SIG-M5 treated with dmso at 0.1 percent for 504 hours (cell line): ENCODE results near the gene MAEA.
"Not testable (repeated sequence)": the region's sequence is repeated elsewhere in the genome, so short reads cannot be mapped to it uniquely, and the experiment has no call there.

Source experiments
- DNase-seq: peaks from one replicate; lab custom pipeline; 2025; ENCODE audit not compliant: unreplicated experiment; lab: John Stamatoyannopoulos, UW

MAEA gene

DNA sequence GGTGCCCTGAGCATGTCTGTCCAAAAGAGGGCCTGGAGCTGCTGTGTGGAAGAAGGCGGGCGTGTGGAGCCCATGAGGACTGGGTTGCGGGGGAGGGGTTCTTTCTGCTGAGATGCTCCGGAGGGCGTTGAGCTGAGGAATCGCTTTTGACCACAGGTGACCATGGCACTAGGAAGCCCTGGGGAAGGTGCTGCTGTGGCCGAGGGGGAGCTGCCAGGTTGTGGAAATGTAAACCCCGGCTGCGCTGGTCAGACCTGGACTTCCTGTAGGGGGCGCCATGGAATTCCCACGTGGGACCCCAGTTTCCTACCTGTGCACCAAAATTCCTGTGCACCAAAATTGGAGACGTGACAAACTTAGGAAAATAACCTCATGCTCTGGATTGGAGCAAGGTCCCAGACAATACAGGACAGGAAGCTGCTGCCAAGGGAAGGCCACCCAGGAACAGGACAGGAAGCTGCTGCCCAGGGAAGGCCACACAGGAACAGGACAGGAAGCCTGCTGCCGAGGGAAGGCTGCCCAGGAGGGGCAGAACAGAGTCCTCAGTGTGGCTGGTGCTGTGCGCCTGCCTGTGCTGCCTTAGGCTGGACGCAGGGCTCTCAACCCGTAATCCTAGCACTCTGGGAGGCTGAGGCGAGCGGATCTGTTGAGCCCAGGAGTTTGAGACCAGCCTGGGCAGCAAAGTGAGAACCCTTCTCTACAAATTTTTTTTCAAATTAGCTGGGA lies 29.0 kb downstream of the MAEA start:
- no peak for DNase-seq

GRCh38 chr4:1321486-1321885 lies 31.8 kb downstream of the MAEA start:
- no peak for DNase-seq

GRCh38 chr4:1321946-1322650 lies 32.4 kb downstream of the MAEA start:
- no peak for DNase-seq

DNA sequence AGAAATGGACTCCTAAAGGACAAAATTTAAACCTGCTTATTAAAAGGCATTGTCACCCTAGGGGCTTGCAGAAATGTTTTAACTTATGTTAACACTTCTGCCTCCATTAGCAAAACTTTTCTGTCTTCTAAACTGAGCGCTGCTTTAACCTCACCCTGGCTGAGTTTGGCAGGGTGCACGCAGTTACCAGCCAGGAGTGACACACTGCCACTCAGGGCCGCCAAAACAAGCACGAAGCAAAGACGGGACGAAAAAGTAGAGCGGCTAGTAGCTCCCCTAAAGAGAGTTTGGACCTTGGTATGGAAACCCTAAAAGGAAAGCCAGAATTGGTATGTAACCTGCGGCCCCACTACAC lies 33.6 kb downstream of the MAEA start:
- DNase-seq = no peak

DNA sequence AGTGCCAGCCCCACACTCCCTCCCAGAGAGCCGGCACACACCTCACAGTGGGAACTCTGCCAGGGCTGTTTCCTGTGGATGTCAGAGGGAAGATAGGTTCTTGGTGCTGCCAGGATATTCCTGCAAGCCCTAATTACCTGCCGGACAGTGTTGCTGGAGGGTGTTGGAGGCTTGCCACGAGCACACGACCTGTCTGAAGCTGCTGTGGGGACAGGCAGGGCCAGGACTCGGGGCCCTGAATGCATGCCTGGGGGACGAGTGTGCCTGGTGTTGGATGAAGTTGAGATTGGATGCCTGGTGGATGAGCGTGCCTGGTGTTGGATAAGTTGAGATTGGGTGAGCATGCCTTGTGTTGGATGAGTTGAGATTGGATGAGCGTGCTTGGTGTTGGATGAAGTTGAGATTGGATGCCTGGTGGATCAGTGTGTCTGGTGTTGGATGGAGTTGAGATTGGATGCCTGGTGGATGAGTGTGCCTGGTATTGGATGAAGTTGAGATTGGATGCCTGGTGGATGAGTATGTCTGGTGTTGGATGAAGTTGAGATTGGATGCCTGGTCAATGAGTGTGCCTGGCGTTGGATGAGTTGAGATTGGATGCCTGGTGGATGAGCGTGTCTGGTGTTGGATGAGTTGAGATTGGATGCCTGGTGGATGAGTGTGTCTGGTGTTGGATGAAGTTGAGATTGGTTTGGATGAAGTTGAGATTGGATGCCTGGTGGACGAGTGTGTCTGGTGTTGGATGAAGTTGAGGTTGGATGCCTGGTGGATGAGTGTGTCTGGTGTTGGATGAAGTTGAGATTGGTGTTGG lies 34.1 kb downstream of the MAEA start:
- DNase-seq = no peak

GRCh38 chr4:1324443-1325175 lies 34.9 kb downstream of the MAEA start:
- not testable (repeated sequence) for DNase-seq

DNA sequence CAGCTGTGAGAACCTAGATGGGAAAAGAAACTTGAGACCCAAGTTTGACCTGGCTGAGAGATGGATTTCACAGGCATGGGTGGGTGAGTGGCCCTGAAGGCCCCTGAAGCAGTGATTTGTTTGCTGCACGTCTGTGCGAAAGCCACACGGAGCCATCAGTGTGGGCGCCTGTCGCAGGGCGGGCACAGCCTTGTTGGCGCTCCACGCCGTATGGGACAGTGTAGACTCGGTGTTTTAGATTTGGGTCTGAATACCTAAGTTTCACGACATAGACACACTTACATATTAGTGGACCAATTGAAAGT lies 35.4 kb downstream of the MAEA start:
- no peak for DNase-seq

DNA sequence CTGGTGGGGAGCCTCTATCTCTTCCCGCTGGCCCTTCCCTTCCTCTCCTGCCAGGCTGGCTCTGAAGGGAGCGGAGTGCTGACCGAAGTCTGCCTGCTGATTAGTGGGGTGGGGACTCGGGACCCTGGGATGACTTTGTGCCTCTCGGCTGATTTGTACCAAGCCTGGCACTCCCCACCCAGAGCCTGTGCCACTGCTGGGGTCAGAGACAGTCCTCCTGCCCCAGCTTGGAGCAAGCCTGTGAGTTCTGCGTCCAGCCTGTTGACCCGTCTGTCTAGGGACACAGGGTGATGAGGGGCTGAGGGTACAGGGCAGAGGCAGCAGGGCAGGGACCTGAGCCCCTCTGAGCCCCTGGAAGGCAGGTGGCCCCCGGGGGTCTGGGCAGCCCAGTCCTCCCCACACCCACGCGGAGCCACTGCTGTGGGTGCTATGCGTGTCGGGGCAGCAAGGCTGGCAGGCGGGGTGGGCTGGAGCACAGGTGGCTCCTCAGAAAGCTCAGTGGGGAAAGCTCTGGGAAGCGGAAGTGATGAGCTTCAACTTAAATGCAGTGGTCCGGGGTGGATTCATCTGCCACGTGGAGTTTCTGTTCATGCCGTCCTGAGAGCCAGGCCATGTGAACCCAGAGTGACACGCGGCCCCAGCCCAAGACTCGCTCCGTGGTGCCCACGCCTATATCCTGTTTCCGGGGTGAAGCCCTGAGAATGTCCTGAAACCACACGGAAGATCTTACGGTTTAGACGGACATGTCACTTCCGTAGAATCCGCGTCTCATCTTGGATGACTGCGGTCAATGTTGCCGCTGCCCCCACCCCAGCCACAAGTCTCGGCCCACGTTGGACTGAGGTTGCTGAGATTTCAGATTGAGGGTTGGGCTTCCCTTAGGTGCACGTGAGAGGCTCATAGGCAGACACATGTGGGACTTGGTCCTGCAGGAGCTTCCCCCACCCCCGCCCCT lies 36.3 kb downstream of the MAEA start:
- no peak for DNase-seq

- no peak for DNase-seq
These were observed 37.2 kb downstream of the MAEA start for GRCh38 chr4:1326751-1327525.

DNA sequence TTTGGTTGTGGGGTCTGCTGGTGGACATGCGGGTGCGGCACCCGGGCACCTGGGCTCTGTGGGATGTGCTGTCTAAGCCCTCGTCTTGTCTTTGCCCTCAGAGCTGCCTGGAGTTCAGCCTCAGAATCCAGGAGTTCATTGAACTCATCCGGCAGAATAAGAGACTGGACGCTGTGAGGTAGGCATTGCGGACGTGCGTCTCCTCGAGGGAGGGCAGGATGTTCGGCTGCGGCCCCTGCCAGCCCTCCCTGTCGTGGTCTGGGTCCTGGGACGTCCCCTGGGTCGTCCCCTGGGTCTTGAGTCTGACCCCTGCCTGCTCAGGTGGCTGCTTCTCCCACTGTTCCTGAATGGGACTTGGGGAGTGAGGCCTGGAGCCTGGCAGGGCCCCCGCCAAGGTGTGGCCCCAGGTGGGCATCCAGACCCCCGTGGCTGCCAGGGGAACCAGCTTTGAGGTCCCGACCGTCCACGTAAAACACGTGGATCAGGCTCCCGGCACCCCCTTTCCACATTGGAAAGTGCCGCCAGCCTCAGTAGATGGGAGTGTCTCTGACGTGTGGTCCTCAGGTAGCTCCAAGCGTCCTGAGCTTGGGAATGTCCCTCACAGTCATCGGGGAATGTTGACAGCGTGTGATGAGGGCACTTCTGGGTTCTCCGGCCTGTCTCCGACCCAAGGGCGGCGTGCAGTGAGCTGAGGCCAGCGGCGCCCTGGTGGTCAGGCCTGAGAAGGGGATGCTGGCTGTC lies 38.0 kb downstream of the MAEA start:
- DNase-seq = no peak

DNA sequence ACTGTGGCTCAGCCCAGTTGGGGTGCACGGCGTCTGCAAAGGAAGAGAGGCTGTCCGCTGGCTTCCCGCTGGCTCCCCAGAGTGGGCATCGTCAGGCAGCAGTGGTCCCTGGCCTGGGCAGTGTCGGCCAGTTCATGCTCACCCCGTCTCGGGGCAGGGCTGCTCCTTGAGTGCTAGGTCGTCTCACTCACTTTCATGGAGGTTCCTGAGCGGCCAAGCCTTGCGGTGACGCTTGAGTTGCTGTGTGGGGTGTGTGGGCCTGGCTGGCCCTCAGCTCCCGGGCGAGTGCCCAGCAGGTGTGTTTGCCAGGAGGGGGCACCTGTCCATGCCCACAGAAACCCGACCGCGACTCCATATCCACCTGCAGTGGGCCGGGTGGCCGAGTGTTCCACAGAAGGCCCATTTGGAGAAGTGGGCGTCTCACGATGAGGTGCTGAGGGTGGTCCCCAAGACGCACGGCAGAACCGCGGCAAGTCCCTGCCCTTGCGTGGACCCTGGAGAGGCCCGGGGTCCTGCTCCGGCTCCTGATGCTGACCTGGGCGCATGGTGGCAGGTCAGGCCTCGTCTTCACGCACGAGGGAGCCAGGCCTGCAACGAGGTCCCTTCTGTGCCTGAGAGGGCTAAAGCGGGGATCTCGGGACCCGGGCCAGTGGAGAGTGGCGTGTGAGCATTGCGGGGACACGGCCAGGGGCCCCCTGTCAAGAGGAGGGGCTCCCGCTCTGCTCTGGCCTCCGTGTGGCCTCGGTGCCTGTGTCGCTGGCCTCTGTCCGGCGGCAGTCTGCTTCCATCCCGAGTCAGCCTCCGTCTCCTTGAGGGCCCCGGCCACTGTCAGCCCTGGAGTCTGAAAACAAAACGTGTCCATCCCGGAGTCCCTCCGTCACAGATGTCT lies 38.8 kb downstream of the MAEA start:
- no peak for DNase-seq

GRCh38 chr4:1329408-1330371 lies 40.0 kb downstream of the MAEA start:
- no peak for DNase-seq

GRCh38 chr4:1330761-1331590 lies 41.3 kb downstream of the MAEA start:
- no peak for DNase-seq

DNA sequence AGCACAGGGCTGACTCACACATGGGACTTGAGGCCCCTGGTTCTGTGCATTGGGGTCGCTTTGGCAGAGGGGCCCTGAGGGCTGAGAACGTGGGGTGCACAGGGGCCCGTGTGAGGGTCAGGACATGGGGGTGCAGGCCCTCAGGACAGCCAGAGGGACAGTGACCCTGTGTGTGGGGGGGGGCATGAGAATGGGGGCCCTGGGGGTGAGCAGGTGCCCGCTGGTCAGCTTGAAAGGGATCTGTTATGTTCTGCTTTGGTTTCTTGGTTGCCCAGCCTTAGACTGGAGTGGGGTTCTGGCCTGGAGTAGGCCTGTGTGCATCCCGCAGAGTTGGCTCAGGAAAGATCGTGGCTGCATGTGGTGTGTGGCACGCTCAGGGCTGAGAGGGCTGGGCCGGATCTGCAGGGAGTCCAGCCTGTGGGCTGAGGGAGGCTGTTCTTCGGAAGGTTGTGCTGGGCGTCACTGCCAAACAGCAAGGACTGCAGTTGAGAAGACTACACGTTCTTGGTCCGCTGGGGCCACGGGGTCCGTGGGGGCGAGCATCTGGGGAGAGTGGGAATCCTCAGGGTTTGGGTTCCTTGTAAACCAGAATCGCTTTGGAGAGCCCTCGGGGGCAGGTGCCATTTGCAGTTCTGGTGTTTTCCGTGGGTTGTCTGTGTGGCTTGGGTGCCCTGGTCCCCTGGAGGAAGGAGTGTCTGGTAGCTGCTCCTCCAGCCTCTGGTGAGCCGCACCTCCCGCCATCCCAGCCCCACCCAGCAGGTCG lies 42.1 kb downstream of the MAEA start:
- no peak for DNase-seq

DNA sequence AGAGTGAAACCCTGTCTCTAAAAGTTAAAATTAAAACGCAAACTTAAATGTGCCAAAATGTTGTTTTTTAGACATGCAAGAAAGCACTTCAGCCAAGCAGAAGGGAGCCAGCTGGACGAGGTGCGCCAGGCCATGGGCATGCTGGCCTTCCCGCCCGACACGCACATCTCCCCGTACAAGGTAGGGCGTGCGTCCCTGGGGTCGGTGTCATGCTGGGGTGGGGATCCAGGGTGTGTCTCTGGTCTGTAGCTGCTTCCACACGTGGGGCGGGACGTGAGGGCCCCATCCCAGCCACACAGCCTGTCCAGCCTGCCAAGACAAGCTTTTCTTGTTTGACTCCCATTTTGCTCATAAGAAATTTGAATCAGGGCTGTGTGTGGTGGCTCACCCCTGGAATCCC lies 43.0 kb downstream of the MAEA start:
- DNase-seq = no peak
